Measurements from ENCODE around the gene FGF12.

DNA sequence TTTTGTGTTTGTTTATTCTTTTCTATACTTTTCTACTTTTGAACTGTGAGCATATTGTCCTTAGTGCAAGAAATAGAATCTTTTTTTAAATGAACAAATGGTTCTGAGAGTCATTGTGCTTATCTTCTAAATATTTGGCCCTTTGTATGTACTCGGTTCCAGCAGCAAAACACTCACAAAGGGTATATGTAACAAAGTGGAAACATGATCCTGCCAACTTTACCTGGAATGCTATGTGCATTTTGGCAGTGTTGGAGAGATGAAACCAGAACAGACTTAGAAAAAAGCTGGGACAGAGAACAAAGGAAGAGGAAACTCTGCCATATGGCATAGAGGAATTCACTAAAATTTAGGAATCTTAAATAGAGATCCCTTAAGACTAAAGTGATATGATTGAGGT is 150.1 kb downstream of the FGF12 start:
- TF ChIP-seq, protein P1, sequence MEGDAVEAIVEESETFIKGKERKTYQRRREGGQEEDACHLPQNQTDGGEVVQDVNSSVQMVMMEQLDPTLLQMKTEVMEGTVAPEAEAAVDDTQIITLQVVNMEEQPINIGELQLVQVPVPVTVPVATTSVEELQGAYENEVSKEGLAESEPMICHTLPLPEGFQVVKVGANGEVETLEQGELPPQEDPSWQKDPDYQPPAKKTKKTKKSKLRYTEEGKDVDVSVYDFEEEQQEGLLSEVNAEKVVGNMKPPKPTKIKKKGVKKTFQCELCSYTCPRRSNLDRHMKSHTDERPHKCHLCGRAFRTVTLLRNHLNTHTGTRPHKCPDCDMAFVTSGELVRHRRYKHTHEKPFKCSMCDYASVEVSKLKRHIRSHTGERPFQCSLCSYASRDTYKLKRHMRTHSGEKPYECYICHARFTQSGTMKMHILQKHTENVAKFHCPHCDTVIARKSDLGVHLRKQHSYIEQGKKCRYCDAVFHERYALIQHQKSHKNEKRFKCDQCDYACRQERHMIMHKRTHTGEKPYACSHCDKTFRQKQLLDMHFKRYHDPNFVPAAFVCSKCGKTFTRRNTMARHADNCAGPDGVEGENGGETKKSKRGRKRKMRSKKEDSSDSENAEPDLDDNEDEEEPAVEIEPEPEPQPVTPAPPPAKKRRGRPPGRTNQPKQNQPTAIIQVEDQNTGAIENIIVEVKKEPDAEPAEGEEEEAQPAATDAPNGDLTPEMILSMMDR (conservative IDR thresholded peaks at IDR 0.05; ENCODE audit: low read length) = no peak
- no peak for TF ChIP-seq EZH2phosphoT487 (IDR thresholded peaks at IDR 0.05; ENCODE audit: borderline replicate concordance, low read depth, low read length)

All from OCI-LY7 (cell line).